HepG2 (cell line): ENCODE results near the gene SEMA4A. TPM values are rescaled to one million over a fixed set of nuclear protein-coding genes. Genes with fewer than 3 reads are reported as not detected.
A peak's percentile ranks its signal among the peaks of the same experiment; 100 is the strongest.

Source experiments
- GATAD2A ChIP-seq: IDR thresholded peaks from 2 replicates; pipeline ENCODE4 v1.6.1; 2016
- IKZF1 ChIP-seq: fragments of 450-650 bp; IDR thresholded peaks from 2 replicates; pipeline ENCODE4 v1.7.1; 2016
- KDM2A ChIP-seq: sonication (generic); formaldehyde crosslinking; IDR thresholded peaks from 2 replicates; pipeline ENCODE4 v1.4.0; 2020; ENCODE audit warnings: low read depth, missing genetic modification reagents, borderline replicate concordance
- MIER3 ChIP-seq: IDR thresholded peaks from 2 replicates; pipeline ENCODE4 v1.6.1; 2016; ENCODE audit warnings: missing compliant biosample characterization, borderline replicate concordance
- NKX3-1 ChIP-seq: sonication (generic); formaldehyde crosslinking; IDR thresholded peaks from 2 replicates; pipeline ENCODE4 v1.5.0; 2020; ENCODE audit warnings: missing genetic modification reagents
- ONECUT2 ChIP-seq: sonication (generic); formaldehyde crosslinking; IDR thresholded peaks from 2 replicates; pipeline ENCODE4 v1.4.0; 2020; ENCODE audit warnings: missing genetic modification reagents
- PATZ1 ChIP-seq: sonication (generic); formaldehyde crosslinking; IDR thresholded peaks from 2 replicates; pipeline ENCODE4 v1.4.0; 2020; ENCODE audit warnings: missing genetic modification reagents
- SNRNP70 ChIP-seq: fragments of 200-400 bp; formaldehyde crosslinking; IDR thresholded peaks from 2 replicates; pipeline ENCODE4 v1.6.1; 2017; ENCODE audit warnings: mild to moderate bottlenecking, low read depth, low read length, moderate library complexity
- TAF1 ChIP-seq: sonication (generic); formaldehyde crosslinking; IDR thresholded peaks from 2 replicates; pipeline ENCODE4 v1.4.0; 2020; ENCODE audit warnings: missing genetic modification reagents
- TERF1 ChIP-seq: sonication (generic); formaldehyde crosslinking; IDR thresholded peaks from 2 replicates; pipeline ENCODE4 v1.8.0; 2022; ENCODE audit warnings: mild to moderate bottlenecking, missing genetic modification reagents, moderate library complexity
- TFAP4 ChIP-seq: sonication (generic); IDR thresholded peaks from 2 replicates; pipeline ENCODE4 v1.6.1; 2016; ENCODE audit warnings: low read depth, borderline replicate concordance
- TFDP1 ChIP-seq: IDR thresholded peaks from 2 replicates; pipeline ENCODE4 v1.6.1; 2016; ENCODE audit warnings: missing compliant biosample characterization, missing genetic modification reagents, borderline replicate concordance
- ZC3H4 ChIP-seq: sonication (generic); formaldehyde crosslinking; IDR thresholded peaks from 2 replicates; pipeline ENCODE4 v1.4.0; 2020; ENCODE audit warnings: missing genetic modification reagents, borderline replicate concordance
- ZHX2 ChIP-seq, 2 experiments: sonication (generic) in 1 of 2; formaldehyde crosslinking in 1 of 2; IDR thresholded peaks; 2 replicates each; pipeline versions ENCODE4 v1.6.1 to v1.9.0; 2014 to 2022; ENCODE audit warnings: antibody characterized with exemption in 1 of 2, borderline replicate concordance in 1 of 2, inconsistent platforms in 1 of 2, low read depth in 1 of 2, missing genetic modification reagents in 1 of 2
- ZNF136 ChIP-seq: sonication (generic); formaldehyde crosslinking; IDR thresholded peaks from 2 replicates; pipeline ENCODE4 v1.8.1; 2022; ENCODE audit warnings: low read depth, mild to moderate bottlenecking, moderate library complexity, missing genetic modification reagents
- ZNF232 ChIP-seq: sonication (generic); formaldehyde crosslinking; IDR thresholded peaks from 2 replicates; pipeline ENCODE4 v1.4.0; 2020; ENCODE audit warnings: missing genetic modification reagents, borderline replicate concordance
- ZNF234 ChIP-seq: sonication (generic); formaldehyde crosslinking; conservative IDR thresholded peaks from 2 replicates; pipeline ENCODE4 v1.5.1; 2020; ENCODE audit warnings: mild to moderate bottlenecking, missing genetic modification reagents
- ZNF543 ChIP-seq: sonication (generic); formaldehyde crosslinking; IDR thresholded peaks from 2 replicates; pipeline ENCODE4 v1.4.0; 2020; ENCODE audit warnings: mild to moderate bottlenecking, missing genetic modification reagents
- ZNF678 ChIP-seq: sonication (generic); formaldehyde crosslinking; IDR thresholded peaks from 2 replicates; pipeline ENCODE4 v1.4.0; 2020; ENCODE audit warnings: mild to moderate bottlenecking, missing genetic modification reagents
- polyA plus RNA-seq, 8 experiments: library from polyadenylated mRNA; depleted of rRNA in 3 of 8; stranded (reverse) in 7 of 8; unstranded in 1 of 8; fragments of >200 nt; fragmentation: Illumina TruSeq in 4 of 8; extraction: Trizol in 4 of 8; gene quantifications; 2 replicates each; pipeline versions ENCODE4 v1.2.1 to v1.2.3, GENCODE V29; 2011 to 2016; ENCODE audit warnings: low read depth in 4 of 8, missing spikeins in 1 of 8, mixed read lengths in 1 of 8; ENCODE audit not compliant: insufficient read depth in 1 of 8
- total RNA-seq, 5 experiments: library from RNA; depleted of rRNA; stranded (reverse); fragments of >200 nt; fragmentation: Illumina TruSeq; extraction: Trizol; gene quantifications; 2 replicates each; pipeline ENCODE4 v1.2.3, GENCODE V29; 2016; ENCODE audit warnings: low read depth in 1 of 5

SEMA4A gene
- total and polyA plus RNA-seq, 2 of the 13 experiments (the other 11 are each of a cell fraction or from before 2014, with no cell fraction given): 0.09 to 0.20 TPM

- TF ChIP-seq ZNF136 (CRISPR knock-in tag) (no peak), ZNF678 (CRISPR knock-in tag) (no peak), IKZF1 (no peak), TERF1 (CRISPR knock-in tag) (no peak), NKX3-1 (CRISPR knock-in tag) (no peak), ZHX2 (IDR thresholded peaks at IDR 0.05; ENCODE audit: low read depth) (no peak), ZHX2 (CRISPR knock-in tag; IDR thresholded peaks at IDR 0.05; ENCODE audit: borderline replicate concordance) (no peak), ZNF234 (CRISPR knock-in tag) (no peak), KDM2A (CRISPR knock-in tag) (0 out of 2 replicates have a peak, but pooled peaks have one; percentile 20), MIER3 (CRISPR knock-in tag) (no peak), SNRNP70 (no peak), TAF1 (CRISPR knock-in tag) (no peak), ZNF543 (CRISPR knock-in tag) (no peak), TFAP4 (peak; percentile 61; the same call in 1 of the 2 replicates), GATAD2A (CRISPR knock-in tag) (no peak), ONECUT2 (CRISPR knock-in tag) (no peak), ZNF232 (CRISPR knock-in tag) (no peak), TFDP1 (no peak), PATZ1 (peak; percentile 74), ZC3H4 (CRISPR knock-in tag) (no peak)
Measured at GRCh38 chr1:156119503-156120209, 33.7 kb upstream of the SEMA4A start (continued).
